ENCODE measurements around the gene PTPRM.
A peak's percentile ranks its signal among the peaks of the same experiment; 100 is the strongest.

Gene PTPRM

DNA sequence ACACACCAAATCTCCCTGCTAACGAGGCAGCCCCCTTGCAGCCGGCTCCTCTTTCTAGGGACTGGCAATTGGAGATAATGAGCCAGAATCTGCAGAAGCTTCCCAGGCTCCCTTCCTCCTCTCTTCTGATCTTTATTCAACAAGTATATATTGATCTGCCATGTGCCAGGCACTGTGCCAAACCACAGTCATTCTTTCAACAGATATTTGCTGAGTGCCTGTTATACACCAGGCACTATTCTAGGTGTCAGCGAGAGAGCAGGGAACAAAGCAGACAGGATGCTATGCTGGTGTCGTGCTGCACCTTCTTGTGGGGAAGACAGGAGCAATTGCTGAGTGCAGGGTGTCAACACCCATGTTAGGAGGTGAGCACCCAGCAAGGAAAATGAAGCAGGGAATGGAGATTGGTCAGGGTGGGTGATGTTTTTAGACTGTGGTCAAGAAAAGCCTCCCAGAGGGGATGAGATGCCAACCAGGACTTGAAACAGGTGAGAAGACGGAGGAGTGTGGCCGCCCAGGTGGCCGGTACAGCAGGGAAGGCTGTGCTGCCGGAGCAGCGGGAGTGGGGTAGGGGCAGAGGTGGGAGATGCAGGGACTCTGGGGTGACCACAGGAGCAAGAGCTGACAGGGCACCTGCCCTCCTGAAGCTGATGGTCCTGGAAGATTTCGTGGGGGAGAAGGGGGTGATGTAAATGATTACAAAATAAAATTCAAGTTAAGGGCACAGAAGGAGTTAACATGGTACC, 734.5 kb downstream of the PTPRM start:
- Histone ChIP-seq H3K4me3 (ENCODE audit: low read depth, low read length) (no peak overlapping the region), H3K4me1 (ENCODE audit: control insufficient read depth, insufficient read depth, low read length) (peaks cover 15% of the 10 kb centered on the region), H3K36me3 (ENCODE audit: control insufficient read depth in 2 of 2, insufficient read depth in 1 of 2, low read length in 2 of 2) (no peaks in the 10 kb centered on the region), H3K27ac (ENCODE audit: extremely low read depth, low read depth, low read length) (no peak overlapping the region), H3K9me3 (ENCODE audit: control insufficient read depth, insufficient read depth, low read depth, low read length) (no peaks in the 10 kb centered on the region)
- POLR2A ChIA-PET, result no interaction called here
- TF ChIP-seq HOXD13 (CRISPR knock-in tag; IDR thresholded peaks at IDR 0.05; ENCODE audit: borderline replicate concordance) (no peak), SCRT2 (tag by site-specific recombination; IDR thresholded peaks at IDR 0.05) (peak; percentile 80), OSR2 (tag by site-specific recombination; IDR thresholded peaks at IDR 0.05) (peak; percentile 38; the same call in 1 of the 2 replicates)
- CTCF ChIA-PET, result no interaction called here

DNA sequence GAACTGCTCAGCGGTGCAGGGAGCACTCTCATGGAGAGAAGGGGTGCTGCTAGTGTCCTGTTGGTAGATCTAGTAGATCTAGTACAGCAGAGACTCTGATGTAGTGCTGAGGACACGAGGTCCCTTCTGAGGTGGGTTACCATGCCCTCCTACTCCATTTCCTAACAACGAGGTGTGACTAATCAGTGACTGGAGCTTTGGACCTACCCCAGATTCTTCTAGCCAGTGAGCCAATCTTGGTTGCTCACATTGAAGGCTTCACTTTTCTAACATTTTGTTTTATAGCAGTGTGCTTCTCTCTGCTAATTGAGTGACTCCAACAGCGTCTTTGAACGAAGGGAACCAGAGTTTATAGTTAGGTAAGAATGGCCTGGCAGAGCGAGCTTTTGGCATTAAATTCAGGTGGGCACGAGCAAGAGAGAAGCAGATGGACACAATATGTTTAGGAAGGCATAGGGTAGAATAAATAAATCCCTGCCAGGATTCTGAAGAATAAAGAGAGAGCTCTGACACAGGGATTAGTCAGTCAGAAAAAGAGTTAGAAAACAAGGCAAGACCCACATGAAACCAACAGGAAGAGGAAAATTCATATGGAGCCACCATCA, 736.1 kb downstream of the PTPRM start:
- H3K27ac ChIP-seq (ENCODE audit: extremely low read depth, low read depth, low read length), result no peak overlapping the region
- no peak for TF ChIP-seq ZNF629 (tag by site-specific recombination; IDR thresholded peaks at IDR 0.05)
- TF ChIP-seq ZBTB1 (tag by site-specific recombination; IDR thresholded peaks at IDR 0.05), result no peak
- TF ChIP-seq, protein P1, sequence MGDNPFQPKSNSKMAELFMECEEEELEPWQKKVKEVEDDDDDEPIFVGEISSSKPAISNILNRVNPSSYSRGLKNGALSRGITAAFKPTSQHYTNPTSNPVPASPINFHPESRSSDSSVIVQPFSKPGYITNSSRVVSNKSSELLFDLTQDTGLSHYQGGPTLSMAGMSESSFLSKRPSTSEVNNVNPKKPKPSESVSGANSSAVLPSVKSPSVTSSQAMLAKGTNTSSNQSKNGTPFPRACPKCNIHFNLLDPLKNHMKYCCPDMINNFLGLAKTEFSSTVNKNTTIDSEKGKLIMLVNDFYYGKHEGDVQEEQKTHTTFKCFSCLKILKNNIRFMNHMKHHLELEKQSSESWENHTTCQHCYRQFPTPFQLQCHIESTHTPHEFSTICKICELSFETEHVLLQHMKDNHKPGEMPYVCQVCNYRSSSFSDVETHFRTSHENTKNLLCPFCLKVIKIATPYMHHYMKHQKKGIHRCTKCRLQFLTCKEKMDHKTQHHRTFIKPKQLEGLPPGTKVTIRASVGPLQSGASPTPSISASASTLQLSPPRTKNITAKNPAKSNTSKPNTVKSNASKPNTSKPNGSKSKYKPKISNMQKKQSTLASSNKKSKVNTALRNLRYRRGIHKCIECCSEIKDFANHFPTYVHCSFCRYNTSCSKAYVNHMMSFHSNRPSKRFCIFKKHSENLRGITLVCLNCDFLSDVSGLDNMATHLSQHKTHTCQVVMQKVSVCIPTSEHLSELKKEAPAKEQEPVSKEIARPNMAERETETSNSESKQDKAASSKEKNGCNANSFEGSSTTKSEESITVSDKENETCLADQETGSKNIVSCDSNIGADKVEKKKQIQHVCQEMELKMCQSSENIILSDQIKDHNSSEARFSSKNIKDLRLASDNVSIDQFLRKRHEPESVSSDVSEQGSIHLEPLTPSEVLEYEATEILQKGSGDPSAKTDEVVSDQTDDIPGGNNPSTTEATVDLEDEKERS (tag by site-specific recombination; IDR thresholded peaks at IDR 0.05), result no peak
- TF ChIP-seq ZNF169 (tag by site-specific recombination; IDR thresholded peaks at IDR 0.05), result no peak
- TF ChIP-seq ZNF391 (tag by site-specific recombination; IDR thresholded peaks at IDR 0.05; ENCODE audit: borderline replicate concordance, low read depth), result no peak
- no peak for TF ChIP-seq ZNF548 (tag by site-specific recombination; IDR thresholded peaks at IDR 0.05)
- TF ChIP-seq, protein P2, sequence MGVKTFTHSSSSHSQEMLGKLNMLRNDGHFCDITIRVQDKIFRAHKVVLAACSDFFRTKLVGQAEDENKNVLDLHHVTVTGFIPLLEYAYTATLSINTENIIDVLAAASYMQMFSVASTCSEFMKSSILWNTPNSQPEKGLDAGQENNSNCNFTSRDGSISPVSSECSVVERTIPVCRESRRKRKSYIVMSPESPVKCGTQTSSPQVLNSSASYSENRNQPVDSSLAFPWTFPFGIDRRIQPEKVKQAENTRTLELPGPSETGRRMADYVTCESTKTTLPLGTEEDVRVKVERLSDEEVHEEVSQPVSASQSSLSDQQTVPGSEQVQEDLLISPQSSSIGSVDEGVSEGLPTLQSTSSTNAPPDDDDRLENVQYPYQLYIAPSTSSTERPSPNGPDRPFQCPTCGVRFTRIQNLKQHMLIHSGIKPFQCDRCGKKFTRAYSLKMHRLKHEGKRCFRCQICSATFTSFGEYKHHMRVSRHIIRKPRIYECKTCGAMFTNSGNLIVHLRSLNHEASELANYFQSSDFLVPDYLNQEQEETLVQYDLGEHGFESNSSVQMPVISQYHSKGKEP (tag by site-specific recombination; IDR thresholded peaks at IDR 0.05), result no peak
- TF ChIP-seq, protein P3, sequence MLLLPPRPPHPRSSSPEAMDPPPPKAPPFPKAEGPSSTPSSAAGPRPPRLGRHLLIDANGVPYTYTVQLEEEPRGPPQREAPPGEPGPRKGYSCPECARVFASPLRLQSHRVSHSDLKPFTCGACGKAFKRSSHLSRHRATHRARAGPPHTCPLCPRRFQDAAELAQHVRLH (tag by site-specific recombination; IDR thresholded peaks at IDR 0.05), result no peak
- TF ChIP-seq, protein P4, sequence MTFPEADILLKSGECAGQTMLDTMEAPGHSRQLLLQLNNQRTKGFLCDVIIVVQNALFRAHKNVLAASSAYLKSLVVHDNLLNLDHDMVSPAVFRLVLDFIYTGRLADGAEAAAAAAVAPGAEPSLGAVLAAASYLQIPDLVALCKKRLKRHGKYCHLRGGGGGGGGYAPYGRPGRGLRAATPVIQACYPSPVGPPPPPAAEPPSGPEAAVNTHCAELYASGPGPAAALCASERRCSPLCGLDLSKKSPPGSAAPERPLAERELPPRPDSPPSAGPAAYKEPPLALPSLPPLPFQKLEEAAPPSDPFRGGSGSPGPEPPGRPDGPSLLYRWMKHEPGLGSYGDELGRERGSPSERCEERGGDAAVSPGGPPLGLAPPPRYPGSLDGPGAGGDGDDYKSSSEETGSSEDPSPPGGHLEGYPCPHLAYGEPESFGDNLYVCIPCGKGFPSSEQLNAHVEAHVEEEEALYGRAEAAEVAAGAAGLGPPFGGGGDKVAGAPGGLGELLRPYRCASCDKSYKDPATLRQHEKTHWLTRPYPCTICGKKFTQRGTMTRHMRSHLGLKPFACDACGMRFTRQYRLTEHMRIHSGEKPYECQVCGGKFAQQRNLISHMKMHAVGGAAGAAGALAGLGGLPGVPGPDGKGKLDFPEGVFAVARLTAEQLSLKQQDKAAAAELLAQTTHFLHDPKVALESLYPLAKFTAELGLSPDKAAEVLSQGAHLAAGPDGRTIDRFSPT (tag by site-specific recombination; IDR thresholded peaks at IDR 0.05), result no peak
- no peak for TF ChIP-seq KLF16 (tag by site-specific recombination; IDR thresholded peaks at IDR 0.05)
- TF ChIP-seq MEIS1 (CRISPR knock-in tag; IDR thresholded peaks at IDR 0.05; ENCODE audit: borderline replicate concordance), result no peak
- no peak for TF ChIP-seq ZNF521 (tag by site-specific recombination; IDR thresholded peaks at IDR 0.05)
- TF ChIP-seq ZNF221 (tag by site-specific recombination; IDR thresholded peaks at IDR 0.05; ENCODE audit: borderline replicate concordance), result no peak
- no peak for TF ChIP-seq ZNF23 (tag by site-specific recombination; IDR thresholded peaks at IDR 0.05; ENCODE audit: borderline replicate concordance)
- H3K36me3 ChIP-seq (ENCODE audit: control insufficient read depth in 2 of 2, insufficient read depth in 1 of 2, low read length in 2 of 2), result no peaks in the 10 kb centered on the region
- ChIA-PET CTCF (no interaction called here), POLR2A (no interaction called here)
- no peaks in the 10 kb centered on the region for H3K9me3 ChIP-seq (ENCODE audit: control insufficient read depth, insufficient read depth, low read depth, low read length)
- peaks cover 15% of the 10 kb centered on the region for H3K4me1 ChIP-seq (ENCODE audit: control insufficient read depth, insufficient read depth, low read length)
- no peak overlapping the region for H3K4me3 ChIP-seq (ENCODE audit: low read depth, low read length)

Measured in HEK293 (cell line).